GM23338 (cell line): ENCODE data around the gene MICALL1.

Source experiments
- CTCF ChIP-seq, 2 experiments: fragments of 200-600 bp in 1 of 2; sonication (generic) in 1 of 2; conservative IDR thresholded peaks; 2 replicates each; pipeline versions ENCODE4 v1.5.1 to v1.6.1; 2016 to 2017; ENCODE audit warnings: antibody characterized with exemption in 2 of 2, low read depth in 2 of 2, mild to moderate bottlenecking in 2 of 2, moderate library complexity in 1 of 2
- EZH2 ChIP-seq: fragments of 200-600 bp; sonication (generic); IDR thresholded peaks from one replicate; pipeline ENCODE4 v1.8.0; 2017; ENCODE audit warnings: antibody characterized with exemption, mild to moderate bottlenecking, low read depth; ENCODE audit not compliant: unreplicated experiment
- EZH2phosphoT487 ChIP-seq: fragments of 200-600 bp; sonication (generic); IDR thresholded peaks from one replicate; pipeline ENCODE4 v1.8.1; 2018; ENCODE audit warnings: antibody characterized with exemption; ENCODE audit not compliant: unreplicated experiment
- JUNB ChIP-seq: IDR thresholded peaks from one replicate; pipeline ENCODE4 v1.6.1; 2016; ENCODE audit warnings: antibody characterized with exemption; ENCODE audit not compliant: unreplicated experiment
- POLR2AphosphoS5 ChIP-seq: IDR thresholded peaks from 2 replicates; pipeline ENCODE4 v1.6.1; 2016; ENCODE audit warnings: antibody characterized with exemption, low read depth
- REST ChIP-seq: IDR thresholded peaks from one replicate; pipeline ENCODE4 v1.6.1; 2018; ENCODE audit warnings: antibody characterized with exemption; ENCODE audit not compliant: unreplicated experiment
- STAT1 ChIP-seq: IDR thresholded peaks from one replicate; pipeline ENCODE4 v1.6.1; 2016; ENCODE audit warnings: antibody characterized with exemption; ENCODE audit not compliant: unreplicated experiment
- ZNF331 ChIP-seq: fragments of 250-450 bp; sonication (Bioruptor Pico); IDR thresholded peaks from 2 replicates; pipeline ENCODE4 v1.5.0; 2020; ENCODE audit warnings: low read depth, mild to moderate bottlenecking, moderate library complexity
- ZNF462 ChIP-seq: fragments of 250-450 bp; sonication (Bioruptor Pico); IDR thresholded peaks from 2 replicates; pipeline ENCODE4 v1.5.0; 2020; ENCODE audit warnings: mild to moderate bottlenecking, moderate library complexity

- TF ChIP-seq CTCF (conservative IDR thresholded peaks at IDR 0.05; ENCODE audit: low read depth in 2 of 2) (no peak), POLR2AphosphoS5 (no peak), REST (no peak), EZH2 (no peak), EZH2phosphoT487 (no peak), ZNF331 (CRISPR knock-in tag) (no peak), JUNB (no peak), STAT1 (no peak), ZNF462 (CRISPR knock-in tag) (no peak)
These were observed 66.4 kb downstream of the MICALL1 start for GRCh38 chr22:37972527-37972926.
